Glomerular endothelial cell (primary cell): ENCODE data around the gene SYT9. TPM values are rescaled to one million over a fixed set of nuclear protein-coding genes. Genes with fewer than 3 reads are reported as not detected.

ENCODE experiments used
- DNase-seq: peaks from one replicate; pipeline ENCODE4 v3.0.0-alpha.2; 2011; ENCODE audit warnings: low read depth, low spot score; ENCODE audit errors: extremely low read depth
- total RNA-seq: library from RNA; depleted of rRNA; stranded (reverse); fragments of >200 nt; gene quantifications from 2 replicates; pipeline ENCODE4 v1.2.3, GENCODE V29; 2015

SYT9 gene
- total RNA-seq, 1 donor from 2014 or later, result not detected

GRCh38 chr11:7418906-7419305, 167.2 kb downstream of the SYT9 start:
- DNase-seq, result no peak

DNA sequence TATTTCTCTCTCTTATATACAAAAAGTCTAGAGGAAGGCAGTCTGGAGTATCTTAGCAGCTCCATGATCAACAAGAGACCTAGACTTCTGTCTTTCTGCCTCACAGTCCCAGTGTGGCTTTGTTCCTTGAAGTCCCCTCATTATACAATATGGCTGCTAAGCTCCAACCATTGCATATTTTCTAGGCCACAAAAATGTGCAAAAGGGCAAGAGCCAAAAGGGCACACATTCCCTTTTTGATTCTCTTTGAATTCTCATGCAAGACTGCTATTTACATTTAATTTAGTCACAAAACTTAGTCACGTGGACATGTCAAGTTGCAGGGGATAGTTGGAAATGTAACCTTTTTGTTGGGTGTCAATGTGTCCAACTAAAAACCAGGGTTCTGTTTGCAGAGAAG, 169.4 kb downstream of the SYT9 start:
- no peak for DNase-seq

GRCh38 chr11:7422544-7423331, 171.0 kb downstream of the SYT9 start:
- DNase-seq, result no peak

- no peak for DNase-seq
Measured at GRCh38 chr11:7423946-7424345, 172.2 kb downstream of the SYT9 start.

DNA sequence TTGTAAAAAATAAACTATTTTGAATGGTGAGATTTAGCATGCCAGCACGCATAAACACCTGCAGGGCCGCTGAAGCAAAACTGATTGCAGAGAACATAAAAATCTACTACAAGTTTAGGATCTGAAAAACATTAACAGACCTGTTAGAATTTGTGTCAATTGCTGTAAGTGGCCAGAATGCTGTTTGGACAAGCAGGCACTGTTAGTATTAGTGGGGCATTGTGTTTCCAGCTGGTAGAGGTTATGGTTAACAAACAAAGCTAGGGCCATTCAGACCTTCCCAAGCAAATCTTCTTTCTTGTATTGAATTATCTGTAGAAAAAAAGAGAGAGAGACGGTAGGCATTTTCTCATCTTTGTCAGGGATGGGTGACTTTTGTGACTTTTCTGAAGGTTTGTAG, 176.0 kb downstream of the SYT9 start:
- no peak for DNase-seq

DNA sequence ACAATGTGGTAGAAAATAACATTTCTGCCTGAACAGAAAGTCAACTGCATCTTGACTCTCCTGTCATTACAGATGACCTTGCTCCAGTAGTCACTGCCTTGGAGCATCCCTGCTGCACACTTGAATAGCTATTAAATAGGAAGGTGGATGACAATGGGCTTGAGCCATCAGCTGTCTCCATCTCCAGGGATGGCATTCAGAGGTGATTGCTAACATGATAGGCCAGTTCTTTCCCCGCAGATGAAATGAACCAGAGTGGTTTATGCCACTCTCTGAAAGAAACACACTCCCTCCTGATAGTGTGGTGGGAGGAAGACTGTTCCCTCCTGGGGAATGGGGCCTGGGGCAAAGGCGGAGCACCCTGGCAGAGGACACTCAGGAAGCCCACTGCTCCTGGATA, 176.5 kb downstream of the SYT9 start:
- no peak for DNase-seq

- no peak for DNase-seq
Measured at GRCh38 chr11:7430496-7430895, 178.8 kb downstream of the SYT9 start.

DNA sequence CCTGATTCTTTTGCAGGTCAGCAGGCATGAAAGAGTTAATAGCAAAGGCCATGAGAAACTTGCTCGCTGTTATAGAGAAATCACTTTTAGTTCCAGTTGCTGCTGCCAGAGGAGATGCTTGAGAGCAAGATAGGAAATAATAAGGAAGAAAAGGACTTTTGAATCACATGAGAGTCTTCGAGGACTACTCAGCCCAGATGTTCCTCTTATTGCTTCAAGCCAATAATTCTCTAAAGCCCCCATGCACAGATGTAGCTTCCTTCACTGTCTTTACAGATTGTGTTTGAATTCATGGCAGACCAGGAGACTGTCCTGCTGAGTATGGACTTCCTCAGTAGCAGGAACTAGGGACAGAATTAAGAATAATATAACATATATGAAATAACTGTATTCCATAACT, 183.5 kb downstream of the SYT9 start:
- DNase-seq, result no peak

DNA sequence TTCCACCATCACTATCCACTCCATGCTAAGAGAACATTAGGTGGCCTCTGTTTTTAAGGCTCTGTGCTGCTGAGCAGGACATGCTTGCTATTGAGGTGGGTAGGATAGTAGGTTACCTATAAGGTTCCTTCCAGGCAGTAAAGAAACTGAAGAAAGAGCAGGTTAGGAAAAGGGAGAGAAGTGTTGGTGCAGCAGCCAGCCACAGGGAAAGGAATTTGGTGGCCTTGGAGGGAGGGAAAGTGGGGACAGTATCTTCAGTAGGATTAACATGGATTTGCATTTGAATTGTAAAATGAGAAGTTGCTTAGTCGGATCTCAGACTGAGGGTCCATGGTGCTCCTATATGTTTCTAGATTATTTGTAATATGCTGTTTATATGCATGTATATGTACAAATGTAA, 184.4 kb downstream of the SYT9 start:
- DNase-seq, result no peak

GRCh38 chr11:7436657-7437056, 185.0 kb downstream of the SYT9 start:
- DNase-seq, result no peak

DNA sequence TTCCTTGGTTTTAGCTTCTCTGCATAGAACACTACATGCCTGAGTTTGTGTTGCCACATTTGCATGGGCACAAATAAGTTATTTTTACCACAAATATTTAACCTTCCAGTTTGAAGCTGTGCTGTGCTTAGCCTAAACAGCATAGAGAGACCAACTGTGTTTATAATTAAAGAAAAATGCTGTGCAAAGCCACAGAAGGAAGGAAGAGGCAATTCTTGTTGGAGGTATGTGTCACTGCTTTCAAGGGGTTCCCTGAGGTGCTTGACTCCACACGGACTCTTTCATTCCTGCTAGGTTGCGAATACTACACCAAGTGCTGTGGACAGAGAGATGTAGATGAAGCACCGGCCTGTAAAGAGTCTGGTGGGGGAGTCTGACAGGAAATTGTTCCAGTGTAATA, 186.0 kb downstream of the SYT9 start:
- no peak for DNase-seq

- no peak for DNase-seq
Measured at GRCh38 chr11:7439746-7440320, 188.1 kb downstream of the SYT9 start.

DNA sequence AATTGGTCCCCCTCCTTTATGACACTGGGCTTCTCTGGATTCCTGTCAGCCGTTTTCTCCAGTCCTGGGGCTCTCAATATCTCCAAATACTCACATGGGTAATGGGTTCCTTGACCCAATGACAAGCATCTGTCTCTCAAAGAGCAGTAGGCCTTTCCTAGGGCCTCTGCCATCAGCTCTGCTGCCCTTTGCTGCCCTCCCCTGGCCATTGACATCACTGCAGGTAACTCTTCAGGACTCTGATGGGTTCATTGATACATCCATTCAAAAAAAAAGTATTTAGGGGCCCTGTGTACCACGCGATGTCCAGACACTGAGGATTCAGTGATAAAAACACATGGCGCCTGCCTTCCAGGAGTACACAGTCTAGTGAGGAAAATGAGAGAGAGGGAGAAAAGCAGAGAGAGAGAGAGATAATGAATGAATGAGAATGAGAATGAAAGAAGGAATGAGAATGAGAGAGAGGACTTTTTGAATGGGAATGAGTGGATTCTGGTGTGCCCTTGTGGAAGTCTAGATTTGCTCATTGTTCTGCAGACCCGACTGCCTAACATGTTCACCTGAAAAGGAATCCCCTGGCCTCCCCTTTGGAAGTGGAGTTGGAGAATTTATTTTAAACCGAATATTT, 191.0 kb downstream of the SYT9 start:
- DNase-seq, result no peak

- no peak for DNase-seq
Measured at GRCh38 chr11:7444091-7444981, 192.6 kb downstream of the SYT9 start.

DNA sequence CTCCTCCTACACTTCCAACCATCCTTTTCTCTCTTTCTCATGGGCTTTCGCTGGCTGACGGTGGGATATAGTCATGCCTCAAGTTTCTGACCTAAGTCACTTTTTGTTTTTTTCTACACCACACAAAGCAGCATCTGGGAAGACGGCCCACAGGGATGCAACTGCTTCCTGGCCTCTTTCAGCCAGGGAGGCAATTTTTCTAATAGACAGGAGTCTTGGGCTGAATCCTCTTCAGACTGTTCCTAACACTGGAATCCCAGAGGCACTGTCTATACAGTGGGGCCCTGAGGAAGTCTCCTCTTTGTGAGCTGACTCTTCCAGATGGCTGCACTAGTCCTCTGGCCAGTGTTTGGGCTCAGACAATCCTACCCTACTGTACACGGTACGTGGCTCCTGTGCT, 193.9 kb downstream of the SYT9 start:
- no peak for DNase-seq

GRCh38 chr11:7448201-7448600, 196.5 kb downstream of the SYT9 start:
- no peak for DNase-seq

- no peak for DNase-seq
Measured at GRCh38 chr11:7449211-7449840, 197.6 kb downstream of the SYT9 start.

DNA sequence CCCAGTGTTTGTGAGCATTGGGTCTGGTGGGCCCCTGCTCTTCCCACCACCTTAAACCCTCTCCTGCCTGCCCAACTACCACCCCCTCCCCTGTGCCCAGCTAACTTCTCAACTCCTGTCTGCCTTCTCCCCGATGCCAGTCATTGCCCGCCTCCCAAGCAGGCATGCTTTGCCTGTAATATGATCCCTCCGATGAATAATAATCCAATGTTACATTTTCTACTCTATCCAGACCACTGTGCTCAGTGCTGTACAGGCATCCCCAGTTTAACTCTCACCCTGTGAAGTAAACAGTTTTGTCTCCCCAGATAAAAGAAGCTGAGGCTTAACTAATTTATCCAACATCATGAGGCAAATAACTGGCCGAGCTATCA, 198.1 kb downstream of the SYT9 start:
- no peak for DNase-seq

DNA sequence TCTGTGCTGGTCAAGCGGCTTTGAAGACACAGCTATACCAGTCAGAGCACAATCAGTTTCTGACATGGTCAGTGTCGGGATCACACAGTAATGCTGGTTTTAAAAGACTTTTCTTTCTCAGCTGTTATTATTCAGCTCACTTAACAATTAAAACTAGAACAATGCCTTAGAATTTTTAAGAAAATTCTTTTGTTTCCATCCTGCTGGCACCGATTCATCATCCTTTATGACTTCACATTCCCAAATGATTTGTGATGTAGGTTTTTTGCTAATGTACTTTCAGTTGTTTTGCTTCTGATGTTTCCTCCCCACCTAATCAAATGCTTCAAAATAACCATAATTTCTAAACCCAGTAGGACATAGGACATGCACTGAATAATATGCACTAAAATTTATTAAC, 199.1 kb downstream of the SYT9 start:
- no peak for DNase-seq

DNA sequence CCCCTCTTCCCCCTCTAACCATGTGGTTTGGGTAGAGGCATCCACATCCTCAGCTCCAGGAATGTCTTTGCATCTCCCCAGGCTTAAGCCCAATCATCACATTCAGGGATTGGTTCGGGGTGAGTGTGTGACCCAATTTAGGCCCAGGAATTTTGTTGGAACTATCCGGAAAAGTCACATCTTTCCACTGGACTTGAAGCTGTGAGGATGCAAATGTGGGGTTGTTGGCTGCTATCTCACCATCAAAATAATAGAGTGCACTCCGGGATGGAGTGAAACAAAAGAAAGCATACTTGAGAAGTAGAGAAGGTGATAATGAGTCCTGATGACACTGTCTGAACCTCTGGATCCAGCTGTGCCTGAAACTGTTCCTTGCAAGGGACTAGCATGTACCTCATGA, 199.8 kb downstream of the SYT9 start:
- DNase-seq, result no peak

DNA sequence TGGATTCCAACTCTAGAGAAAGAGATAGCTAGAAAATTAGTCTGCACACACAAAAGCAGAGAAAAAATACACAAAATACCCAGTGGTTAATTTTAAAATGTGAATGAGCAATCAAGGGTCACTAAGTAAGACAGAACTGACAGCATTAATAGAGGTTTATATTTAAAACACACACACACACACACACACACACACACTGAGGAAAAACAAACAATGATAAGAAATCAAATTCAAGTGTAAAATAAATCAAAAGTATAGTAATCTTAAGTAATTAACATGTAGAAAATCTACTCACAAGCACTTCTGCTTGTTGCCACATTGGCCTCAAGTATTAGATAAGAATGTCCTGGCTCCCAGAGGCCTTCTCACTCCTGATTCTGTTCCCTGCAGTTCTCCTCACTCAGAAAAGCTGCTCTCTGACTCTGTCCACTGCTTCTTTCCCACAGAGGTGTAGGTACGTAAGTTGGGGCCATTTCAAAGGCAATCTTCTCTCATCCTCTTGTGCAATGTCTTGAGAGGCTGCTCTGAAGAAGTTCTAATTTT, 200.3 kb downstream of the SYT9 start:
- no peak for DNase-seq
